HS-27A (cell line): ENCODE results near the gene DNAJB11.
"Not testable (repeated sequence)": the region's sequence is repeated elsewhere in the genome, so short reads cannot be mapped to it uniquely, and the experiment has no call there.

Experiments used
- DNase-seq: peaks from one replicate; pipeline ENCODE4 v3.0.0-alpha.2; 2012; ENCODE audit warnings: low read depth, missing footprints

The DNAJB11 gene

DNA sequence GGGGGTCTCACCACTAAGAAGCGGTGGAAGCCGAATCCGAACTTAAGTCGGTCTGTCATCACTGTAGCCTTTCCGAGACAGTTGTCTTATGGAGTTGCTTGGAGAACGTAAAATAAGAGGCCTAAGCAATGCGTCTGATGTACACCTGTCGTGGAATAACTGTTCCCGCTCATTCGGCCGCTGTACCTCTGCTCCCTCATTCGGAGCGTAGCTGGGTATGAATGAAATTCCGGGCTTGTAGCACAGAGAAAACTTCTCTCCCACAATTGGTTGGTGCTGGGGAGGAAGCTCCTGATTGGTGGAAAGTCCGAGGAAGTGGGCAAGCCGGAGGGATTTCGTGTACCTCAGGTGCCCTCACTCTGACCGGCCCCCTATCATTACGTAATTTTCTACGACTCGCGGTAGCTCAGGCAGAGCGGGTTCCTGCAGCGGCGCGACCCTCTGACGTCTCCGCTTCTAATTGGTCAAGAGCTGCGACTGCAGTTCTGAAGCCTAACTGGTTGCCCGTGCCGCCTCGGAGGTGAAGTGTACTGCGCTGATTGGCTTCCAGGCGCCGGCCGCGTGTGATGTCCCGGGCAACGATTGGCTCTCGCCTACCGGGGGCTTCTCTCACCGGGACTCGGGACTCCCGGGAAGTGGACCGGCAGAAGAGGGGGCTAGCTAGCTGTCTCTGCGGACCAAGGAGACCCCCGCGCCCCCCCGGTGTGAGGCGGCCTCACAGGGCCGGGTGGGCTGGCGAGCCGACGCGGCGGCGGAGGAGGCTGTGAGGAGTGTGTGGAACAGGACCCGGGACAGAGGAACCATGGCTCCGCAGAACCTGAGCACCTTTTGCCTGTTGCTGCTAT, at the start of gene DNAJB11:
Gene DNAJB11, plus strand, starts transcription at position 625 of the 845 bp plus-strand sequence. Its CDS starts 178 bp downstream, at position 803.
- DNase-seq, result peak; percentile 97

DNA sequence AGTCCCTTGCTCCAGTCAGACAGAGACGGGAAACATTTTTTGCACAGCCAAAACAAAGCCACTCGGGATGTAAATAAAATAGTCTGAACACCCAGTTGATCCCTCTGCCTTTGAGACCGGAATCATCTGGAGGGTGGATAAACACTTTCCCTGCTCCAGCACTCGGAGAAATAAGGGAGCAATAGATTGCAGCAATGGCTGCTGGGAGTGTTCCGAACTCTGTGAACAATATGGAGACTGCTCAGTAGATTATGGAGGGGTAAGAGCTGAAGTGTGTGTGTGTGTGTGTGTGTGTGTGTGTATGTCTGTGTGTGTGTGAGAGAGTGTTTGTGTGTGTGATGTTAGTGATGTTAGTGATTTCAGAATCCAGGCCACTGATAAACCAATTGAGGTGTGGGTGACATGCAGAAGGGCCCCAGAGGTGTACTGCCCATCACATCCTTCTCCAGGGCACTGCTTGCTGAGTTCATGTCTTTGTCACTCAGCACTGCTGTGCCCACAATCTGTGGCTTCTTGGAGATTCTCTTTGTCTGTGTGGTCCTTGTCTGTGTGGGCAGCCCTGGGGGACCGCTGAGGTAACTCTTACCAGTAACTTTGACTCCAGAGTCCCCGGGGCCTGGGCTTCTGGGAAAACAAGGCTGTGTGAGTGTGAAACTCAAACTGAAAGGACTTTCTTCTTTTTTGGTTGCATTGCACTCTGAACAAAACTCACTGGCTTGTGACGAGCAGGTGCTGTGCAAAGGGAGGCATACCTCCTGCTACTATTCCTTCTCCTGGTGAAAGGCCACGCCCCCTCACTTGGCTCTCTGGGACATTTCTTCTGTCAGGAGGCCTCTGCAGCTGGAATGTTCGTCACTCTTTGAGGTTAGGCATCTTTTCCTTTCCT, 49.3 kb upstream of the DNAJB11 start:
- no peak for DNase-seq

DNA sequence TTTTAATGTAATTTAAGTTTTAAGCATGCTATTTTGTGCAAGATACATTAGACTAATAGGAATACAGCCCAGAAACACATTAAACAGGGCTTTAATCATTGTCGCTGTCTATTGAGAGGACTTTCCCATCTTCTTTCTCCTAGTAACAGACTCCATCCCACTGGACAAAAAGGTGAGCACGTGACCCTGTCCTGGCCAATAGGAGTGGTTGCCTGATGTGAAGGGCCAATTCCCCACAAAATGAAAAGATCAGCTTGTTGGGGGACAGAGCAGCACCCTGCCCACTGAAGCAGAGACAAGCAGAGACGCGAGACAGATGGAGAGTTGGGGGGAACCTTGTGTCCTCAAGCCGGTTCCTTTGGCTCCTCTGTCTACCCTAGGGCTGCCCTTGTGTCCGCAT, 47.5 kb upstream of the DNAJB11 start:
- no peak for DNase-seq

DNA sequence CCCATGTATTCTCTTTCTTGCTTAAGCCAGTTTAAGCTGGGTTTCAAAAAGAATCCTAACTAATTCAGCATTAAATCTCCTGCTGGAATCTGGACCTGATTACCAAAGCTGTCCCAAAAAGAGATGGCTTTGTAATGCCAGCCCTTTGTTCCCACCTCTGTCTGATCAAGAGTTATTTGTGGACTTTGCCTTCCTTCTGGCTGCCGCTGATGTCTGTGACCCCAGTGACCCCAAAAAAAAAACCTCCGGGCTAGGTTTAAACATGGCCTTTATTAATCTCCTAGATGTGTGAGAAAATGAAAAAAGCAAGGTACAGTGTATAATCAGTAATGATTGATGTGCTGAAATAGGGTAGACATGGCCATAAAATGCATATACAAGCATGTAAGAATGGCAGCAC, 47.1 kb upstream of the DNAJB11 start:
- no peak for DNase-seq

DNA sequence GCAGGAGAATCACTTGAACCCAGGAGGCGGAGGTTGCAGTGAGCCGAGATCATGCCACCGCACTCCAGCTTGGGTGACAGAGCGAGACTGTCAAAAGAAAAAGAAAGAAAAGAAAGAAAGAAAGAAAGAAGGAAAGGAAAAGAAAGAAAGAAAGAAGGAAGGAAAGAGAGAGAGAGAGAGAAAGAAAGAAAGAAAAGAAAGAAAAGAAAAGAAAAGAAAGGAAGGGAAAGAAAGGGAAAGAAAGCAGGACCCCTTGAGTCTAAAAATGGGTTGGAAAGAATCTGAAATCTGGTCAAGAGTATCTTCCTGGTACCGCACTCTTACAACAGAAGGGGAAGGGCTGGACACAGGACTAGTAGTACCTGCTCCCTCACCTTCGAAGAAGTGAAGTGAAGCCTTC, 45.9 kb upstream of the DNAJB11 start:
- DNase-seq, result no peak

DNA sequence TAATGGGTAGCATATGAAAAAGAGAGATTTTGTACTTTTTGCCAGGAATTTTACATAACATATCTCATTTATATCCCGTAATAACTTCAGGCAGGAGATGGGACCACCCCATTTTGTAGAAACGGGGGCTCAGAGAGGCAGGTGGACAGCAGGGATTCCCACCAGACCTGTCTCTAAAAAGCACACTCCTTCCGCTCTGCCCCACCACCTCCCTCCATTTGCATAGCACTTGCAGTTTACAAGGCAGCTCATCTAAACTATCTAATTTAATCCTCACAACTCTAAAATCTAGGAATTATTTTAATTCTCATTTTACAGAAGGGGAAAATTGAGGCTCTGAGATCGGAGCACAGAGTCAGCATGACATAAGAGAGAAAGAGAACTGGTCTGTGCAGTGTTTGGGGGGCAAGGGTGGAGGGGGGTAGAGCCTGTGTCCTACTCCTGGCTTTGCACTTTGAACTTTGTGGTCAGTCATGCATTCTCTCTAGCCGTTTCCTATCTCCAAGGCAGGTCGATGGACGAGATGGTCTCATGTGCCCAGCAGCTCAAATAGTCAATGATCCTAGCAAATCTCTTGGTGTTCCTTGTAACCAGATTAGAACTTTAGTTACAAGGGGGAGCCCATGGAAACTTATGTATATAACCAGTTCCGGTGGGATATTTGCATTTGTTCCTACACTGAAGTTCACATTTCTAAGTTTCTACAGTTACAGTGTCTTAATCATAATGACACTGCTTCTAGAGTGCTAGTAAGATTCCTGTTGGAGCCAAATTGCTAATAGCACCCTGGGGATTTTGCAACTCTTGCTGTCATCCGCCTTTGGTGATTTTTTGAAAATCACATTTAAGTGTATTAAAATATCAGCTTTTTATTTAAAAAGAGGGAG, 44.9 kb upstream of the DNAJB11 start:
- no peak for DNase-seq

DNA sequence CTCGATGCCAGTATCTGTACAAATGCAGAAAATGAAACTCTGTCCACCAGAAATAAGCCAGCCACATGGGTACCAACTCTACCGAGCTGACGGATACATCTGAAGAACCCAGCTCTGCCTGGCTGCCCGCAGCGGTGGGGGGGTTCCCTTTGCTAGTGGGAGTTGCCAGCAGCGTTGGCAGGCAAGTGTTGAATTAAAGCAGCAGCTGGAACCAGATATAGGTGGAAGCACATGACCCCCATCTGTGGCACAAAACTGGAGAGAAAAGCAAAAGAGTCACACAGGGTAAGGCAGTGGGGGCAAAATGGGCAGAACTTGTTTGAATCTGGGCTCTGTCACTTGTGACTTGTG, 44.3 kb upstream of the DNAJB11 start:
- DNase-seq, result no peak

DNA sequence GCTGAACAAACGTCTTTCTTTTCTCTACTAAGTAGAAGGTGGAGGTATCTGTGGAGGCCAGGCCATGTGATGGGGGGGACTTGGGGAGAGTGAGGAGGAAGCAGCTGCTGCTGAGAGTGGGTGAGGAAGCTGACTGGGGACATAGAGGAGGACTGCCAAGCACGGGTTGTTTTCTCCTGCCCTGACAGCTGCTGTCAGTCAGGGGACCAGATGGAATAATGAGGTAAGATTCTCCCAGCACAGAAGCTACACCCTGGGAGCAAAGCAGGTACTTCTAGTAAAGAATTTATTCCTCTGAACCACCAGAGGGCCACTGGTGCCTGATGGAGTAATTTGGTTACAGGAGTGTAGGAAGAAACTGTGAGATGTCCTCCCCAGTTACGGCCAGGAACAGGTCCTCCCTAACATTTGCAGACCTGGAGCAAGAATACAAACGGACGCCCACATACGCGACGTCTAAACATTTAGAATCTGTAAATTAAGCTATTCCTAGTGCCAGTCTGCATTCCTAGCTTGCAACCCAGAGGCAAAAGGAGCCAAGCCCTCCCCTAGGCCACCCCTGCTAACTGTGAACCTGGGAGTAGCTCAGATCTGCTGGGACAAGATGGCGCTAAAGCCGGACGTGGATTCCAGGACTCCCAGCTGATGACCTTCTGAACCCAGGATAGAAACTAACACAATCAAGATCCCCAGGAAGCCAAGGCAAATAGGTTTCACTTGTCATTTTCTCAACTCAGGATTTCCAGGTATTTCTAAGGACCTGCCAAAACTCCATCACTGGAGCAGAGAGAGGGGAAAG, 41.1 kb upstream of the DNAJB11 start:
- no peak for DNase-seq

DNA sequence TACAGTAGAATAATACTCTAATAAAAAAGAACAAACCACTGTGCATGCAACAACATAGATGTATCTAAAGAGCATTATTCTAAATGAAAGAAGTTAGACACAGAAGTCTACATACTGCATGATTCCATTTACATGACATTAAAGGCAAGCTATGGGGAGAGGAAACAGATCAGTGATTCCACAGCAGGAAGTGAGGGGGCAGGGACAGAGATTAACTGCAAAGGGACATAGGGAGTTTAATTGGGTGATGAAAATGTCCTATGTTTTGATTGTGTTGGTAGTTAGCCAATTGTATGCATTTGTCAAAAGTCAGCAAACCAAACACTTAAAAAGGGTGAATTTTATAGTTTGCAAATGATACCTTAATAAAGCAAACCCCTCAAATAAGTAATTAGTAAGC, 40.1 kb upstream of the DNAJB11 start:
- no peak for DNase-seq

DNA sequence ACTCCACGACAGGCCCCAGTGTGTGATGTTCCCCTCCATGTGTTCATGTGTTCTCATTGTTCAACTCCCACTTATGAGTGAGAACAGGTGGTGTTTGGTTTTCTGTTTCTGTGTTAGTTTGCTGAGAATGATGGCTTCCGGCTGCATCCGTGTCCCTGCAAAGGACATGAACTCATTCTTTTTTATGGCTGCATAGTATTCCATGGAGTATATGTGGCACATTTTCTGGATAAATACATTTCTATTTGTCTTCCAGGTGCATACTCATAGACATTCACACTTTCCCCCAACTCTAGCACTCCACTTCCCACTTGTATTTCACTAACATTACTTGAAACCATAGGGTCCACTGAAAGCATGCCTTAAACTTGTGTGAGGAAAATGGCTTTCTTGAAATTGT, 38.8 kb upstream of the DNAJB11 start:
- not testable (repeated sequence) for DNase-seq

DNA sequence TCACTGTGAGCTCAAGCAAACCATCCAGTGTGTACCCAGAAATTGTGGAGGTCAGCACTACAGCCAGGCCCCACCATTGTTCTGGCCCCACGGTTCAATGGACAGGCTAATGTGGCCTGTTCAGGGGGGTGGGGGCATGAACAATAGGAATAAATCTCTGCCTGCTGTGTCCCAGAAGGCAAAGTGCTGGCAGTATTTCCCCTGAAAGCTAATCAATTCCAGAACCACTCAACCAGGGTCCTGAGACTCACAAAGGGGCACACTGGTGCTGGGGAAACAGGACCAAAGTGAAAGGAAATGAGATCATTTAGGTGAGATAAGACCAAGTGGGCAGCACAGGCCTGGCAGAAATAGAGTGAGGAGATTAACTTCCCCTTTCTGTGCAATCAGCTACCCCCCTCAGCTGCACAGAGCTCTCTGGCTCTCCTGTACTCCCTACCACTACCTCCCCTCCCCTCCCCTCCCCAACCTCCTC, 37.9 kb upstream of the DNAJB11 start:
- DNase-seq, result no peak

DNA sequence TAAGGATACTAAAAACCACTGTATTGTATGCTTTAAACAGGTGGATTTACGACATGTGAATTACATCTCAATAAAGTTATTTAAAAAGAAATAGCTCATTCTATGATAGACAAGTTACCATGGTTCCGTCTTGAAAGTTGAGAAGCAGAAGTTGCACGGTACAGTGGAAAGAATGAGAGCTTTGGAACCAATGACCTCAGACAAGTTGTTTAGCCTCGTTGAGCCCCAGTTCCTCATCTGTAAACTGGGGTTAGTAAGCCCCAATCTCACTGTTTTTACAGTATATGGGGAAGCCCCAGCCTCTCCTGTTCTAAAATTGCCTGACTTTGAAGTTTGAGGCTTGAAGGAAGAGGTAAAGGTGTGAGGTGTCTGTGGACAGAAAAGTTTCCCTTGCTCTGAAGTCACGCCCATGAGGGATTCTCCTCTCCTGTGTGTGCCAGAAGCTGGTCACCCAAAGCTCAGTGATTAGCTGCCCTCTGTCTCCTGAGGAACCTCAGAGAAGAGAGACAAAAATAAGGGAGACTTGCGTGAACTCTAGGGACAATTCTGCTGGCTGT, 36.3 kb upstream of the DNAJB11 start:
- DNase-seq, result no peak

DNA sequence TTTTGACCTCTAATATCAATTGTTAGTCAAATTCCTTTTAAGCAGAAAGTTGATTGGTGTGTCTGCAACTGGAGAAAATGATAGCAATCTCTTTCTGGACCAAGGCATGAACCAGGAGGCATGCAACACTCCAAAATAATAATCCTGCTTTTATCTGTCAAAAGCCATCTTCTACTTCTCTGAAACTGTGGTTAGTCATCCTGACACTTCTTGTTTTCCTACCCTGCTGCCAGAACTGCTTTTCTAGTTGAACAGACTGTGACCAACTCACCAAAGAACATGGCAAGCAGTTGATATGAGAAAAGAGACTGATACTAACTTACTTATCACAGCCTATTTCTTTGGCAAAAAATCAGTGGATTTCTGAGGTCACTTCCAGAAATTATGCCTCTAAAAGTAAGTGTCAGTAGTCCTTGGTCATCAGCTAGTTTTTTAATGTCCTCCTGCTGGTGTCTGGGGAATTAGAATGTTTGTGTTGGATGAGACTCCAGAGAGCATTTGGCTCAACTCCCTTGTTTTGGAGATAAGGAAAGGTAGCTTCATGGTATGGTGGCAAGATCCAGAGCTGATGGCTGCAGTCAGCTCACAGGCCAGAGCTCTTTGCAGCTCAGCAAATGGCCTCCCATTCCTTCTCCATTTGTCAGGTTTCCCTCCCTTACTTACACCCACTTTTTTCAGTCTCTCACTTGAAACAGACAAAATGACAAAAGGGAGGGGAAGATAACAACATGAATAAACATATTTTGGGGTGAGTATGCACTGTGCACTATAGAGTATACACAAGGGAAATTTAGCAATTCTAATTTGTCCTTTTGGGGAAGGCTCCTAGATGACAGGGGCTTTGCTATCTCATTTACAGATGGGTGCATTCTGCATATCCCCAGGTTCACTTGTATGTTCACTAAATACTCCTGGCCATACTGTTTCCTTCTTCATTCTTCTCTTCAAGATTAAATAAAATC, 33.4 kb upstream of the DNAJB11 start:
- DNase-seq, result no peak

DNA sequence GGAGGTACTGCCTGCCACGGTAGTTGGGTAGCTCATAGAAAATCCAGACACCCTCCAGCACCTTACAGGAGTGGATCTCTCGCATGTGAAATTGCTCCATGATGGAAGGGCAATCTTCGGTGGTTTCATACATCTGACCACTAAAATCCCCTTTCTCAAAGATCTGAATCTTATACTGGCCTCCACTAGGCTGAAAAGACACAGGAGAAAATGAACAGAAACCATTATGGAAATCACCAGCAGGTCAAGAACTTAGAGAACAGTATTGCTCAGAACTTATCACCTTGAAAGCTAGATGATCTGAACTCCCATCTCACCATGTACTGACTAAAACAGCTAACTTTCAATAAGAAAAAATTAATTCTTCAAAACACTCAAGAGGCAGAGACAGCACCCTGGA, 31.7 kb upstream of the DNAJB11 start:
- no peak for DNase-seq

DNA sequence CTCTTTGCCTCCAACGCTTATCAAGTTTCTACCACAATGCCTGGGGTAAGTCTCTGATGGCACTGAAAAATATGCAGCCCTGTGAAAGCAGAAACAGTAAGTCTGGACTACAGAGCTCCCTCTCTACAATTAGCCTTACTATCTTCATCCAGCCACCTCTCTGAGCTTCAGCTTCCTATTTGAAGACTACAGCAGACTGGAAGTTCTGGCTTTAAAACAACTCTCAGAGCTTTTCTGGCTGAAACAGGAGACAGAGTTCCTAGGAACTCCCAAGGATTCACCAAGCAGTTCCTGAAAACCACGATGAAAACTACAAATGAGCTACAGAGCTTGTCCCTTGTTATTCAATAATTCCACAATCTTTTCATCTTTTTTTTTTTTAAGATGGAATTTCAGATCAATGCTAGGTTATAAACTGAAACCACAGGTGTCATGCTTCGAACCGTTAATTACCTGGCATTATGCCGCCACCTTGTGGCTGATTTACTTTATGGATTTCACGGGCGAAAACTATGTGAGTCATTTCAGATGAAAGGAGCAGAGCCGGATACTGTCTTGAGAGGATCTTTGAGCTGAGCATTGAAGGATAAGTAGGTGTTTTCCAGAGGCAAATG, 30.2 kb upstream of the DNAJB11 start:
- peak; percentile 47 for DNase-seq

DNA sequence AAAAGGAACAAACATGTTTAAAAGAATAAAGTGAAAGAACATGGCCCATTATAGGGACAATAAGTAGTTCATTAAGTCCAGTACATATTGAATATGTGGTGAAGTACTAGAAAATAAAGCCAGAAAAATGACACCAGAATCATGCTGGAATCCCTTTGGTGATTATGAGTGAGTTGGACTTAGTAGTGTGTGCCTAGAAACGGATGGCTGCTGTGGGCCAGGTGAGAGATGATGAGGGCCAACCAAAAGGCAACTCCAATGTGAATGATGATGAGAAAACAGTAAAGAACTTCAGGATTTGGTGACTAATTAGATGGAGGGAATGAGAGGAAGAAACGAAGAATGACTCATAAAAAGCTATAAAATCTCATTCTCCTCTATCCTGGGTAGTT, 29.7 kb upstream of the DNAJB11 start:
- DNase-seq, result no peak

DNA sequence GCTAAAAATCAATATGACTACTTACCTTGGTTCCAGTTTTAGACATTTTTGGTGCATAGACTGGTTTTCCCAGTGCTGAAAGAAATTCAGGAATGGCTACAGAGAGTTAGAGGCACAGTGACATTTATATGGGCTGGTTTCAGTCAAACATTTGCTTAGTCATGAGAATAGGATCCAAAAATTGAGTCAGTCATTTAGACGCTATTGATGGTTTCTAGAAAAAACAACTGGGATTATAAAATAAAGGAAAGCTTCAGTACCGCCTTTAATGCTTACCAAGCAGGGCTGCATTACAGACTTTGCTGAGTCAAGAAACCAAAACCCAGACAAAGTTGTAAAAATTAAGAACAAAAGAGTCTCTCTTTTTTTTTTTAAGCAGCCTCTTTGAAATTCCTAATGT, 26.2 kb upstream of the DNAJB11 start, which contains the start of gene CRYGS:
Gene CRYGS, minus strand, starts transcription at position 100 of the 400 bp plus-strand sequence. Its CDS starts 54 bp downstream, at position 46.
- DNase-seq, result no peak

DNA sequence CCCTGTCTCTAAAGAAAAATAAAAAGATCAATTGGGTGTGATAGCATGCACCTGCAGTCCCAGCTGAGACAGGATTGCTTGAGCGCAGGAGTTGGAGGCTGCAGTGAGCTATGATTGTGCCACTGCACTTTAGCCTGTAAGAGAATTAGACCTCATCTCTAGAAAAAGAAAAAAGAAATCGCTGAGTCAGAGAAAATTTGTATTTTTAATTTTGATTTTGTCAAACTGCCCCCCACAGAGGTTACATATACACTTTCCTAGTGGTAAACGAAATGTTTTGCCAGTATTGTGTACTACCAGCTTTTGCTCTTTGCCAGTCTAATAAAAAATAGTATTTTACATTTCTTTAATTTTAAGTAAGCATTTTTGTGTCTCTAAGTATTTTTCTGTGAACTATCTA, 21.0 kb upstream of the DNAJB11 start:
- DNase-seq, result no peak

DNA sequence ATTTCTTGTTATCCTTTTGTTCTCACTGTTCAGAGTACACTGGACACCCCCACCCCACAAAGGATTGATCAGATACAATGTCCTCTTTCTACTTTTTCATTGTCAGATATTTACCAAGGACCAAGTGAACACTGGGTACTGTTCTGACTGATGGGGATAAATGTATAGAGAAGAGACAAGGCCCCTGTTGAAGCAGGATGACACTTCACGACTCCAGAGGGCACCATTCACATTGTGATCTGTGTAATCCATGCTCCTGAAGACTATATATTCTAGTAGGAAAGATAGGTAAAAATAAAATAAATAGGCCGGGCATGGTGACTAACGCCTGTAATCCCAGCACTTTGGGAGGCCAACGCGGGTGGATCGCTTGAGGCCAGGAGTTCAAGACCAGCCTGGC, 19.1 kb upstream of the DNAJB11 start:
- DNase-seq, result no peak
